Measurements from ENCODE around the gene THOP1. TPM values are rescaled to one million over a fixed set of nuclear protein-coding genes. Genes with fewer than 3 reads are reported as not detected.

THOP1 gene
- total RNA-seq, 1 experiment from 2014 or later: 287 TPM

DNA sequence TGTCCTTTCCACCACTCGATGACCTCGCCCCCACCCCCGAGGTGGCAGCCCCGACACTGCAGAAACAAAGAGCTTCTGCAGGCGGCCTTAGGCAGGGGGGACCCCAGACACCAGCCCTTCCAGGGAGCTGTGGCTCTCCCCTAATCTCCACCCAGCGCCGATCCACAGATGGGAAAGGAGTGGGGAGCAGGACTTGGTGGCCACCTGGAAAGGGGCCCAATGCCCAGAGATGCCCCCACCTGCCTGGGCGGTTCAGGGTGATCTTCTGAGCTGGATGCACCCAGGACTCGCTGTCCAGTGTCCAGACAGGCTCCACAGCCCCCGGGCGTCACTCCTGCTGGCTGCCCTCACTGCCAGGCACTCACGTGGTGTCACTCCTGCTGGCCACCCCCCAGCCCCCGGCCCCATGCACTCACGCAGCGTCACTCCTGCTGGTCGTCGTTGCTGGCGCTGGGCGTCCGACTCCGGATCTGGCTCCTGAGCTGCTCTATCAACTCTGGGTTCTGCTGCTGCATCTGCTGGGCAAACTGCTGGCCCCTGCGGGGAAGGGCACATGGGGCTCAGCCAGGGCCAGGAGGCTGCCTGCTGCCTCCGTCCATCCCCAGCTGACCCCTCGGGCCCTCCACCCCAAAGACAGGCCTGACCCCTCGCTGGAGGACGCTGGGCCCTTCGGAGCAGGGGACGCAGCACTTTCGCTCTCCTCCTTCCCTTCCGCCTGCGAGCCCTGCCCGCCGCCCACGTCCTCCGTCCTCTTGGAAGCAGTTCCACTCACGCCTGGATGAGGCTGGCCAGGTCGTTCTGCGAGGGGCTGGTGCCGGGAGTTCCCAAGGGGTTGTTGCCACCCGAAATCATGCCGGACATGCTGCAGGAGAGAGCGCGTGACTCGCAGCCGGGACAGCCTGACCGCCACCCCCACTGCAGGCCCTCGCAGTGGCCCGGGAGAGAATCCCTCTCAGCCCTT lies 28.1 kb upstream of the THOP1 start:
- no peaks in the 10 kb centered on the region for H3K27me3 ChIP-seq (ENCODE audit: control insufficient read depth, insufficient read depth, low read length)
- DNase-seq: peak; percentile 54
- H3K4me3 ChIP-seq (ENCODE audit: insufficient read depth, low read depth, low read length): no peak overlapping the region
- peaks cover 16% of the 10 kb centered on the region for H3K36me3 ChIP-seq (replicated peaks; ENCODE audit: control insufficient read depth, insufficient read depth, low read length)

GRCh38 chr19:2758601-2759313 lies 26.5 kb upstream of the THOP1 start:
- H3K27me3 ChIP-seq (ENCODE audit: control insufficient read depth, insufficient read depth, low read length): no peaks in the 10 kb centered on the region
- DNase-seq: no peak
- peaks cover 20% of the 10 kb centered on the region for H3K36me3 ChIP-seq (replicated peaks; ENCODE audit: control insufficient read depth, insufficient read depth, low read length)
- no peak overlapping the region for H3K4me3 ChIP-seq (ENCODE audit: insufficient read depth, low read depth, low read length)

GRCh38 chr19:2759362-2759761 lies 25.9 kb upstream of the THOP1 start:
- no peak for DNase-seq

GRCh38 chr19:2759965-2760364 lies 25.3 kb upstream of the THOP1 start:
- Histone ChIP-seq H3K27me3 (ENCODE audit: control insufficient read depth, insufficient read depth, low read length) (no peaks in the 10 kb centered on the region), H3K36me3 (replicated peaks; ENCODE audit: control insufficient read depth, insufficient read depth, low read length) (peaks cover 21% of the 10 kb centered on the region), H3K4me3 (ENCODE audit: insufficient read depth, low read depth, low read length) (no peak overlapping the region)
- DNase-seq: no peak

More at GRCh38 chr19:2759362-2759761, 25.9 kb upstream of the THOP1 start:
- no peaks in the 10 kb centered on the region for H3K27me3 ChIP-seq (ENCODE audit: control insufficient read depth, insufficient read depth, low read length)
- peaks cover 21% of the 10 kb centered on the region for H3K36me3 ChIP-seq (replicated peaks; ENCODE audit: control insufficient read depth, insufficient read depth, low read length)
- H3K4me3 ChIP-seq (ENCODE audit: insufficient read depth, low read depth, low read length): no peak overlapping the region

- DNase-seq: peak; percentile 58
- H3K4me3 ChIP-seq (ENCODE audit: insufficient read depth, low read depth, low read length): no peak overlapping the region
- H3K27me3 ChIP-seq (ENCODE audit: control insufficient read depth, insufficient read depth, low read length): no peaks in the 10 kb centered on the region
- peaks cover 19% of the 10 kb centered on the region for H3K36me3 ChIP-seq (replicated peaks; ENCODE audit: control insufficient read depth, insufficient read depth, low read length)
Measured at GRCh38 chr19:2761309-2761677, 24.0 kb upstream of the THOP1 start.

DNA sequence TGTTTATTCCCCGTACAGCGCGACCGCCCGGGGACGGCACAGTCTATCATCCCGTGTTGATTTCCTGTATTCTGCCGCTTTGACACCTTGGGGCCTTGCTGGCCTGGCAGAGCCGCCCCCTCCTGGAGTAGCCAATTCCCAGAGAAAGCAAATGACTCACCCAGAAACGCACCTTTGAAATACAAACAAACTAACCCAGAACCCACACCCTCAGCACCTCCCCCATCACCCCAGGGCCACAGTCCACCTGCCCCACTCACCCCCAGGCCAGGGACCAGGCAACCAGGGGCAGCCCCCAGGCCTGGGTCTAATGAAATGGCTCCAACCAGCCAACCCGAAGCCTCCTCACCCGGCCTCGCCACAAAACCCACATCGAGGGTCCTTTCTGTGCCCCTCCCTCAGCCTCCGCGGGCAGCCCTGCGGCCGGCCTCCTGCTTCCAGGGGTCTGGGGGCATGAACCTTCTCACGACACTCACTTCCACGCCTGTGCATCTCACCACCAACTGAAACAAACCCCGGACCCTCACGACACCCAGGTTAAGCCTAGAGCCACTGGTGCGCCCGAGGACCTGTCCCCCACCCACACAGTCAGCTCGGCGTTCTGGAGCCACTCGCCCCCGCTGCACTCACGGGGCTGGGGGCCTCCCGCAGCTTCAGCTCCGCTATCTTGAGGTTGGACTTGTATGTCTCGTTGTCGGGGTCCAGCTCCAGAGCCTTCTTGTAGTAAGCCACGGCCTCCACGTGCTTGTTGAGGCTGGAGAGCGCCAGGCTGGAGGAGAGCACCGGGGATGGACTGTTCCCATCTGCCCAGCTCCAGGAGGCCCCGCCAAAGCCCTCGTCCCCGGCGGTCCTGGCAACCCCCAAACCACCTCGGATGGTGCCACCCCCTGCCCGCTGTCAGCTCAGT lies 23.2 kb upstream of the THOP1 start:
- peak; percentile 55 for DNase-seq
- H3K36me3 ChIP-seq (replicated peaks; ENCODE audit: control insufficient read depth, insufficient read depth, low read length): peaks cover 18% of the 10 kb centered on the region
- no peaks in the 10 kb centered on the region for H3K27me3 ChIP-seq (ENCODE audit: control insufficient read depth, insufficient read depth, low read length)
- no peak overlapping the region for H3K4me3 ChIP-seq (ENCODE audit: insufficient read depth, low read depth, low read length)

DNA sequence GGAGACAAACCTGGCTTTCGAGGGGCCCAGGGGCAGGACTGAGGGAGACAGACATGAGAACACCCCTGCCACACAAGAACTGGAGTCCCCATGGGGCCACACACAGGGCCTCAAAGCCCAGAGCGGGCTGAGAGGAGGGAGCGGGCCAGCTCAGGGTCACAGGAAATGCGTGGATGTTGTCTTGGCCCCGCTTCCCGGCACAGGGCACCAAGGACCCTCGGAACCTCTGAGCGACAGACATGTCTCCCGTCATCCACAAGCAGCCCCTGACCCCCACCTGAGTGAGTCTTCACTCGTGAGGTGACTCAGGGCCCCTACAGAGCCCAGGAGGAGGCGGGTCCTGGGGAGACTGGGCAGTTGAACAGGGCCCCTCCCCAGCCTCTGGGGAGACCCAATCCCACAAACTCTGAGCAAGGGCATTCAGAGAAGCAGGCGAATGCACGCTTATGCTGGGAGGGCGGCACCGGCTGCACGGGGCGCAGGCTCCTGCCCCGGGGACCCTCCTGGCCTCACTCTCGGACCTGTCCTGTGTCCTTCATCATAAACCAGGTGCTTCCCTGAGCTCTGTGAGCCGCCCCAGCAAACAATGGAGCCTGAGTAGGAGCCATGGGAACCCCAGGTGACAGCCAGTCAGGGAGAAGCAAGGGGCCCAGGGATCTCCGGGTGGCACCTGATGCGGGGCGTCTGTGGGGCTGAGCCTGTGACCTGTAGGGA lies 22.4 kb upstream of the THOP1 start:
- peak; percentile 63 for DNase-seq
- H3K27me3 ChIP-seq (ENCODE audit: control insufficient read depth, insufficient read depth, low read length): no peaks in the 10 kb centered on the region
- peaks cover 18% of the 10 kb centered on the region for H3K36me3 ChIP-seq (replicated peaks; ENCODE audit: control insufficient read depth, insufficient read depth, low read length)
- no peak overlapping the region for H3K4me3 ChIP-seq (ENCODE audit: insufficient read depth, low read depth, low read length)

DNA sequence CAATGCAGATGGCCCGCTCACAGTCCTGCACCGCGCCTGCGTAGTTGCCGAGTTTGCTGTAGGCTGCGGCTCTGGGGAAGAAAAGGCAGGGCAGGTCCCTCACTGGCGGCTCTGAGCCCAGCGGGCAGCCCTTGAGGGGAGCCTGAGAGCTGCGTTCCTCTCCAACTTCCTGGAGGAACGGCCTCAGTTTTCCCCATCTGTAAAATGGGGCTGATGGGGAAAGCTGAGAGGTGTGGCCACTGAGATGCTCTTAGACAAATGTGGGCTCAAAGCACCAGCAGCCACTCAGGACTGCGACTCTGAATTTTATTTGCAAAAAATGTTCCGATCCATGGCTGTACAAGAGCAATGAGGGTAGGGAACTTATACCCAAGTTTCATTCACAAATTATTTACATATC lies 21.6 kb upstream of the THOP1 start:
- no peaks in the 10 kb centered on the region for H3K27me3 ChIP-seq (ENCODE audit: control insufficient read depth, insufficient read depth, low read length)
- H3K36me3 ChIP-seq (replicated peaks; ENCODE audit: control insufficient read depth, insufficient read depth, low read length): peaks cover 14% of the 10 kb centered on the region
- no peak for DNase-seq
- no peak overlapping the region for H3K4me3 ChIP-seq (ENCODE audit: insufficient read depth, low read depth, low read length)

GRCh38 chr19:2764945-2765344 lies 20.4 kb upstream of the THOP1 start:
- H3K36me3 ChIP-seq (replicated peaks; ENCODE audit: control insufficient read depth, insufficient read depth, low read length): peaks cover 11% of the 10 kb centered on the region
- H3K4me3 ChIP-seq (ENCODE audit: insufficient read depth, low read depth, low read length): no peak overlapping the region
- no peaks in the 10 kb centered on the region for H3K27me3 ChIP-seq (ENCODE audit: control insufficient read depth, insufficient read depth, low read length)
- no peak for DNase-seq

DNA sequence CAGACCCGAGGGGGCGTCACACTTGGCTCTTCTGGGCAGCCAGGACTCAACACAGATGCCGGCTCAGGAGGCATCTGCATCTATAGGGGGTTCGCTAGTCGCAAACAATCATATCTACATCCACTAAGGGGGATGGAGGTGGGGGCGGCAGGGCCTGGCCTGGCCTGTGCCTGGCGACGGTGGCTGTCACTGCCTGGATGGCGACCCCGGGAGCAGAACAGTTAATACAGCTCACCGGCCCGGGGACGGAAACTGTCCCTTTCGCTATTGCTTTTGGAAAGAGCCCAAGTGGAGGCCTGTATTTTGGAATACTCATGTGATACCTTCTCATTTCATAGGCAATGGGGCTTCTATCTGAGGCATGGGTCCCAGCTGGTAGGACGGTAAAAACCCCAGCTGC lies 19.9 kb upstream of the THOP1 start:
- H3K36me3 ChIP-seq (replicated peaks; ENCODE audit: control insufficient read depth, insufficient read depth, low read length): peaks cover 11% of the 10 kb centered on the region

GRCh38 chr19:2766594-2767372 lies 18.5 kb upstream of the THOP1 start:
- H3K36me3 ChIP-seq (replicated peaks; ENCODE audit: control insufficient read depth, insufficient read depth, low read length): peaks cover 9% of the 10 kb centered on the region
- H3K4me3 ChIP-seq (ENCODE audit: insufficient read depth, low read depth, low read length): no peak overlapping the region
- H3K27me3 ChIP-seq (ENCODE audit: control insufficient read depth, insufficient read depth, low read length): no peaks in the 10 kb centered on the region
- DNase-seq: no peak

More for the DNA sequence above, 19.9 kb upstream of the THOP1 start:
- H3K27me3 ChIP-seq (ENCODE audit: control insufficient read depth, insufficient read depth, low read length): no peaks in the 10 kb centered on the region
- no peak overlapping the region for H3K4me3 ChIP-seq (ENCODE audit: insufficient read depth, low read depth, low read length)
- peak; percentile 36 for DNase-seq

GRCh38 chr19:2767688-2768087 lies 17.6 kb upstream of the THOP1 start:
- peaks cover 7% of the 10 kb centered on the region for H3K36me3 ChIP-seq (replicated peaks; ENCODE audit: control insufficient read depth, insufficient read depth, low read length)
- DNase-seq: no peak
- H3K4me3 ChIP-seq (ENCODE audit: insufficient read depth, low read depth, low read length): no peak overlapping the region
- H3K27me3 ChIP-seq (ENCODE audit: control insufficient read depth, insufficient read depth, low read length): no peaks in the 10 kb centered on the region
